HG02610 (cell line): ENCODE data around the gene RAB20.
"Not testable (repeated sequence)": the region's sequence is repeated elsewhere in the genome, so short reads cannot be mapped to it uniquely, and the experiment has no call there.

Source experiments
- ATAC-seq: cut with Tn5 transposase; IDR thresholded peaks from one replicate; pipeline ENCODE4 v1.9.1; 2021; ENCODE audit warnings: mild to moderate bottlenecking, moderate library complexity; ENCODE audit not compliant: unreplicated experiment

RAB20 gene, protein sequence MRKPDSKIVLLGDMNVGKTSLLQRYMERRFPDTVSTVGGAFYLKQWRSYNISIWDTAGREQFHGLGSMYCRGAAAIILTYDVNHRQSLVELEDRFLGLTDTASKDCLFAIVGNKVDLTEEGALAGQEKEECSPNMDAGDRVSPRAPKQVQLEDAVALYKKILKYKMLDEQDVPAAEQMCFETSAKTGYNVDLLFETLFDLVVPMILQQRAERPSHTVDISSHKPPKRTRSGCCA

DNA sequence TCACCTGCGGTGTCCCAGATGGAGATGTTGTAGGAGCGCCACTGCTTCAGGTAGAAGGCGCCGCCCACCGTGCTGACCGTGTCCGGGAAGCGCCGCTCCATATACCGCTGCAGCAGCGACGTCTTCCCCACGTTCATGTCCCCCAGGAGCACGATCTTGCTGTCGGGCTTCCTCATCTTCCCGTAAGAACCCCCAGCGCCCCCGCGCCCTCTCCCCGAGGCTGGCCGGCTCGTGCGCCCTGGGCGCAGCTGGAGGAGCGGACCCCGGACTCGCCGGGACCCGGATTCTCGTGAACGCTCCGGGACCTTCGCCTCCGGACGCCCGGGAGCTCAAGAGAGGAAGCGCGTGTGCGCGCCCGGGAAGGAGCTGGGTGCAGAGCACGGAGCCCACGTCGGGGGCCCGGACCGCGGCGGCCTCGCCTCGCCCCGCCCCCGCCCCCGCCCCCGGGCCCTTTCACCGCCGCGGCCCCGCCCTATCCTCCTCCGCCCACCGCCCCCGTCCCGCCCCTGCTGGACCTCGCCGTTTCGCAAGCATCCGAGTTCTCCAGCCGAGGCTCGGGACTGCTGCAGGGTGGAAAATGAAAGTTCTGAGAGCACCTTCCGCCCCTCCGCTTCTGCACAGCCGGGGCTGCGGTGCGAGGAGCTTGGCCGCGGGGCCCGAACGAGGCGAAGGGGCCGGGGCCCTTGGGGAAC lies at the start of gene RAB20:
Gene RAB20, minus strand, starts transcription at position 379 of the 692 bp plus-strand sequence. Its CDS starts 203 bp downstream, at position 176.
- ATAC-seq: peak; percentile 69

DNA sequence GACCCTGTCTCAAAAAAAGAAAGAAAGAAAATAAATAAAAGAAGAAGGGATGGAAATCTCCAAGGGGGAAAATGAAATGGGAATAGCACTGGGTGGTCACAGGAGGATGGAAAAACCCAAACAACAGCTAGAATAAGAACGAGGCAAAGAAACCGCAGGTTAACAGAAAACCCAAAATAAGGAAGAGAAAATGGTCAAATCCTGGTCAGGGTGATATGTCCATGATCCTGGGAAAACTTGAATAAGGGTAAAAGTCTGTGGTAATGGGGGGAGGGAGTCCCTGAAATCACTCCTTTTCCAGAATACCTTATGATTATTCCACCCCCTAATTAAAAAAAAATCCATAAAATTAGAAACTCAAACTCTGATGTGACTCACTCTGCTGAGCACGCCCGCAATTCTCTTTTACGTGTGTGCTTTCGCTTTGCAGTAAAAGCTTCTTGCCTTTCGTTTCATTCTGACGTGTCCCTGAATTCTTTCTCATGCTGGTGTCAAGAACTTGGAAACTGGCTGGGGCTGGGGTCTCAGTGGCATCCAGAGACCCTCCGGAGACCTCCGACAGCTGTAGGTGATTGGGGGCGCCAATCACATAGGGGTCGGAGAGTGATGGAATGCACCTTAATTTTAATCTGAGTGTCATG lies 49.6 kb upstream of the RAB20 start:
- ATAC-seq: no peak

DNA sequence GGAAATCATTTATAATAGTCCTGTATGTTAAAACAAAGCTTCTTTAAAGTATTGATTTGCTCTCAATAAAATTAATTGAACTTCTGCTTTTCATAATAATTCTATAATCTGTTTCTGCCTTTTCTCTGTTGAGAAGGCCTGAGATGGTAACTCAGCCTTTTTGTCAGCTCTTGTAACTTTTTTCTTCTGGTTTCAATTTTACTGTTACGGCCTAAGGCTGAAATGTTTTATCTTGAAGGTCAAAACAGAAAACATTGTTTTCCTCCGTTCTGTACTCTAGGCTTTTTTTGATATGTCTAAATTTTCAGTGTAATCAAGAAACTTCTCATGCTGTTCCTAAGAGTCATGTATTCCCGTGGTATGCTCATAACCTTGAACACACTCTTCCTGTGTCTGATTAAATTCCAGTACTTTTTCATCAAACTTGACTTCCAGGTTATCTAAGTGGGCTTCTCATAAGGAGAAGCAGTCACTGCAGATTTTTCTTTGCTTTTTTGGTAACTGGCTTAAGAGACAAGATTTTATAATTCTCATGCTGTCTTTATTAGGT lies 46.2 kb upstream of the RAB20 start:
- ATAC-seq: no peak

DNA sequence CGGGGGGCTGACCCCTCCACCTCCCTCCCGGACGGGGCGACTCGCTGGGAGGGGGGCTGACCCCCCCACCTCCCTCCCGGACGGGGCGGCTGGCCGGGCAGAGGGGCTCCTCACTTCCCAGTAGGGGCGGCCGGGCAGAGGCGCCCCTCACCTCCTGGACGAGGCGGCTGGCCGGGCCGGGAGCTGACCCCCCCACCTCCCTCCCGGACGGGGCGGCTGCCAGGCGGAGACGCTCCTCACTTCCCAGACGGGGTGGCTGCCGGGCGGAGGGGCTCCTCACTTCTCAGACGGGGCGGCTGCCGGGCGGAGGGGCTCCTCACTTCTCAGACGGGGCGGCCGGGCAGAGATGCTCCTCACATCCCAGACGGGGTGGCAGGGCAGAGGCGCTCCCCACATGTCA lies 44.8 kb upstream of the RAB20 start:
- ATAC-seq: not testable (repeated sequence)

DNA sequence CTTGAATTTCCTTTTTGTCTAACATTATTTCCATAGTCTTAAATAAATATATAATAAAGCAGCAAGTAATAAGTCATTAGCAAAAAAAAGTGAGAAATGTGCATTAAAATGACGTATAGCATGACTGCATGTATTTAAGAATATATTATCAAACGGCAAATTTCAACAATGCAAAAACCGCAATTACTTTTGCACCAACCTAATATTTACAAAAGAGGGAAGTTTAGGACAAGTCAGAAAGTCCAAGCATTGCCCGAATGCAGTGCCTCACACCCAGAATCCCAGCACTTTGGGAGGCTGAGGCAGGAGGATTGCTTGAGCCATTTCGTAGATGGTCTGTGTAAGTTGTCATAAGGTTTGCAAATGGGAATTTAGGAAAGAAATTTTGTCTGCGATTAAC lies 43.6 kb upstream of the RAB20 start:
- no peak for ATAC-seq

DNA sequence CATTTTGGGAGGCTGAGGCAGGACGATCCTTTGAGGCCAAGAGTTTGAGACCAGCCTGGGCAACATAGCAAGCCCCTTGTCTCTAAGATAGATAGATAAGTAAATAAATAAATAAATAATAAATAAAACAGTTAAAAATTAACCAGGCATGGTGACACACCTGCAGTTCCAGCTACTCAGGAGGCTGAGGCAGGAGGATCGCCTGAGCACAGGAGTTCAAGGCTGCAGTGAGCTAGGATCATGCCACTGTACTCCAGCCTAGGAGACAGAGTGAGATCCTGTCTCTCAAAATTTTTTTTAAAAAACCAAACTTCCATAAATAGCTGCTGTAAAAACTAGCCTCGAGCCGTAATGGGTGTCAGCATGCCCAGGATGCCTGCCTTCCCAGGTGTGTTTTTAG lies 39.5 kb upstream of the RAB20 start:
- ATAC-seq: no peak

DNA sequence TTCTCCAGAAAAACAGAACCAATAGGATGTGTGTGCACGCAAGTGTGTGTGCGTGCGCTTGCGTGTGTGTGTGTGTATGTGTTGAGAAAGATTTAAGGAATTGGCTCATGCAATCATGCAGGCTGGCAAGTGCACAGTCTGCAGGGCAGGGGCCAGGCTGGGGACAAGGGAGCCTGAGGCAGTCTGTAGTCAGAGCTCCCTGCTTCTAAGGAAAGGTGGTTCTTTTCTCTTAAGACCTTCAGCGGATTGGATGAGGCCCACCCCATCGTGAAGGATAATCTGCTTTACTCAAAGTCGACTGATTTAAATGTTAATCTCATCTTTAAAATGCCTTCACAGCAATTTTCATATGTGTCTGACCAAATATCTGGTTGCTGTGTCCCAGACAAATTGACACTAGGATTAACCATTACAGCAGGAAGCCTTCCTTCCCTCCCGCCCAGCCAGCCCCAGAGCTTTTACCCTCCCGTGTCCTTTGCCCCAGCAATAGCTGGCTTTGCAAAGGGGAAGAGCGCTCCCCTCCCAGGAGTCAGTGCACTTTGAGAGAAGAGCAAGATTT lies 38.8 kb upstream of the RAB20 start:
- no peak for ATAC-seq

DNA sequence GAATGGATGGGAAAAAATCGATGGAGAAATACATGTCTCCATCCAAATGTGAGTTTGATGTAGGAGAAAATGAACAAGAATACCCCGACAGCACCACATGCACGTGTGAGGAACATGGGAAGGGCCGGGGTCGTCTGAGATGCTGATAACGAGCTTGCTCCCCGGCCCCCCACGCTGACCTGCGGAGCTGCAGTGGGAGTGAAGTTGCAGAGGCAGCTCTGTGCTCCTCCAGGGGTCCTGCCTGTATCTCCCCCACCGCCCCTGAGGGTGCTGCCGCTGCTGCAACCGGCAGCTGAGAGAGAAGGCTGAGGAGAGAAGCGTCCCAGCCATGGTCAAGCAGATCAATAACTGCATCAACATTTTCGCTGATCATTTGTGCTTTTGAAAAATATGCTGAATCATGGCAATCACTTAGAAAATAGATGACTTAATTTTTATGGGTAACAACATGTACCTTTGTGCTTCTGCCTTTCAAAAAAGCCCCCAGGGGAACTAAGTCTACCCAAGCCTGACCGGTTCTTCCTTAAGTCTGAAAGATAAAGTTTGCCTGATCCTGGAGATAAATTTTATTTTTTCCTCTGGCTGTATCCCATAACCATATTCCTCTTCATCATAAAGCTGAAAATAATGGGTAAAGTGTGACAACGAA lies 35.6 kb upstream of the RAB20 start:
- ATAC-seq: no peak

DNA sequence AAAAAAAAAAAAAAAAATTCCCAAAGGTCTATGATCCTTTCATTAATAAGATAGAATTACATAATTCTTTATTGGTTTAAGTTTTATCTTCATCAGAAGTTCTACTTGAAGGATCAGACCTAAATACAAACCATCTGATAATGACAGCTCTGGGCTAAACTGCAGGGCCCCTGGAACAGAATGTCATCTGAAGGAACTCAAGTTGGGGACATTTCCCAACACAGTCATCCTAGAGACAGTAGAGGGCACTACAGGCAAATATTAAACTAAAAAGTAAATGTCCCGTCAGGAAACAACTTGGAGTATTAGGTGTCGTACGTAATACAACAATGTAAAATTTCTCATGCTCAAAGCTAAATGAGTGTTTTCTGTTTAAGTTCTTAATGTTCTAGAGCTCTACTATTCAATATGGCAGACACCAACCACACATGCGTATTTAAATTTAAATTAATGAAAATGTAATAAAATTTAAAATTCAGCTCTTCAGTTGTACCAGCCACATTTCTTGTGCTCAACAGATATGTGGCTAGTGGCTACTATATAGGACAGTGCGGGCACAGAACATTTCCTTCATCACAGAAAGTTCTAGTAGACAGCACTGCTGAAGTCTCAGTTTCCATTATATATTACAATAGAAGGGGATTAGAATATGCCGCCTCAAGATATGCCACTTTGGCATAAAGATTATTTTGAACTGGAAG lies 32.1 kb upstream of the RAB20 start:
- peak; percentile 80 for ATAC-seq

DNA sequence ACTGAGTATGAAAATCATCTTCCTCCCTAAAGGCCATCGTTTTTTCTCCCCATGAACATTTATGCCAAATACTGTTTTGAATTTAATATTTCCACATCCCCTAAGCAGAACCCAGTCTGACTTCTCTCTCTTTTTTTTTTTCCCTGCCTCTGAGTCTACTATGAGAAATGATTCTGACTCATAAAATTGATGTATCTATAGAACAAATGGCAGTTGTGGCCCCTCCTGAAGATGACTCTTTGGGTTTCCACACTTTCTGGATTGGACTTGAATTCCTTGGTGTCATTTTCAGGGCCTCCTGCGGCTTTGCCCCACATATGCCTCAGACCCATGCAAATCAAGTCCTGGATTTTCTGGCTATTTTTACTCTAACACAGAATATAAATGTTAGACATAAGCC lies 31.1 kb upstream of the RAB20 start:
- ATAC-seq: no peak

DNA sequence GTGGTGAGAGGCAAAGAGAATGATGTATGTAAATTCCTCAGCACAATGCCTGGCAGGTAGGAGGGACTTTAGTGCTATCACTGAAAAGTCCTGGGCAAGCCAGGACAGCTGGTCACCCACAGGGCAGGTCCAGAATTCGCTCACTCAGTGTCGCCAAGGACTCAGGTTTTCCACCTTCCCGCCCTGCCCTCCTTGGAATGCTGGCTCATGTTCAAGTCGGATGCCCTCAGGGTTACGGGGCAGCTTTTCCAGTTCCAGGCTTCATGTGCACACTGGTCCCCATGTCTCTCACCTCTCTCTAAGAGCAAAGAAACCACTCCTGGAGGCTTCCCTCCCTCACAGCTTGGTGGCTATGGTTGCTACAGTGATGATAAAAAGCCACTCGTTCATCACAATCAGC lies 29.1 kb upstream of the RAB20 start:
- ATAC-seq: no peak

DNA sequence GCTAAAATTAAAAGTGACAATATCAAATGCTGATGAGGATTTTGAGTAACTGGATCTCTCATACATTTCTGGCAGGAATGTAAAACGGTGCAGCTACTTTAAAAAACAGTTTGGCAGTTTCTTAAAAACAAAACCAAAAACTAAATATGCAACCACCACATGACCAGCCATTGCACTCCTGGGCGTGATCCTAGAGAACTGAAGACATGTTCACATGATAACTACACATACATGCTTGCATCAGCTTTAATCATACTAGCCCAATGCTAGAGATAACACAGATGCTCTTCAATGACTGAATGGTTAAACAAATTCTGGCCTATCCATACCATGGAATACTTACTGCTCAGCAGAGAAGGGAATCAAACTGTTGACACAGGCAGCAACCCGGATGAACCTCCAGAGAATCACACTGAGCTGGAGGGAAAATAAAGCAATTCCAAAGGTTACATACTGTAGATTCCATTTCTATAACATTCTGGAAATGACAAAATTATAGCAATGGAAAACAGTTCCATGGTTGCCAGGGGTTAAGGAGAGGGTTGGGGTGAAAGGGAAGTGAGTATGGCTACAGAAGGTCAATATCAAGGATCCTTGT lies 28.4 kb upstream of the RAB20 start:
- no peak for ATAC-seq

DNA sequence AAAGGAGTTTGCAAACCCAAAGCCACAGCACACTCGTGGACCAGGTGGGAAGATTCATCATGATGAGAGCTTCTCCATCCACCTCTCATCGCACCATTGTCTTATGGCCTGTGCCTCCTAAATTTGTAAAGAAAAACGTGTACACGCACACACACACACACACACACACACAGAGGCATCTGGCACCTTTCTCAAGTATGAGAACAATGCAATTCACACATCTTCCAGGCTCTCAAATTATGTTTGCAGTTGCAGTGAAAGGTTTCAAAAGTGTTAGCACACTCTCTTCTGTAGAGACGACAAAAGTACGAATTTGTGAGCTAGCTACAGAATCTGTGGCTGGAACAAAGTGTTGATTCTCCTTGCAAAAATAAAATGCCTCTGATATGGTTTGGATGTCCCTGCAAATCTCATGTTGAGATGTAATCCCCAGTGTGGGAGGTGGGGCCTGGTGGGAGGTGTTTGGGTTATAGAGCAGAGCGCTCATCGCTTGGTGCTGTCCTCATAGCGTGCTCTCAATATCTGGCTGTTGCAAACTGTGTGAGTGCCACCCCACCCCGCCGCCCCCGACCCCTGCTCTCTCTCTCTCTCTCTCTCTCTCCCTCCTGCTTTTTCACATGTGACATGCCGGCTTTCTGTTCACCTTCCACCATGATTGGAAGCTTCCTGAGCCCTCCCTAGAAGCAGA lies 21.8 kb upstream of the RAB20 start:
- ATAC-seq: no peak

DNA sequence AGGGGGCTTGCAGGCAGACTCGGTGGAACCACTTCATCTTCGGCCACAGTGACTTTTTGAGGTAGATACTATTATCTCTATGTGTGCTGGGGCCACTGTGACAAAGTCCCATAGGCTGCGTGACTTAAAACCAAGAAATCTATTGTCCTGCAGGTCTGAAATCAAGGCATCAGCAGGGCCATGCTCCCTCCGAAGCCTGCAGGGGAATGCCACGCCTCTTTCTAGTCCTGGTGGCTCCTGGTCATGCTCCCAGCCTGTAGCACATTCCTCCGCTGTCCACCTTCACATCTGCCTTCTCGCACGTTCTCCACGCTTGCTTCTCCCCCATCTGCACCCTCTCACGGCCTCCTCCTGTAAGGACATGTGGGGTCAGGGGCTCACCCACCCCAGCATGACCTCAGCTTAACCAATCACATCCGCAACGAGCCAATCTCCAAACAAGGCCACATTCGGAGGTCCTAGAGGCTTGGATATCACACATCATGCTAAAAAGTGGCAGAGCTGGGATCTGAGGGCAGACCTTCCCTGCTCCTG lies 21.0 kb upstream of the RAB20 start:
- ATAC-seq: no peak

DNA sequence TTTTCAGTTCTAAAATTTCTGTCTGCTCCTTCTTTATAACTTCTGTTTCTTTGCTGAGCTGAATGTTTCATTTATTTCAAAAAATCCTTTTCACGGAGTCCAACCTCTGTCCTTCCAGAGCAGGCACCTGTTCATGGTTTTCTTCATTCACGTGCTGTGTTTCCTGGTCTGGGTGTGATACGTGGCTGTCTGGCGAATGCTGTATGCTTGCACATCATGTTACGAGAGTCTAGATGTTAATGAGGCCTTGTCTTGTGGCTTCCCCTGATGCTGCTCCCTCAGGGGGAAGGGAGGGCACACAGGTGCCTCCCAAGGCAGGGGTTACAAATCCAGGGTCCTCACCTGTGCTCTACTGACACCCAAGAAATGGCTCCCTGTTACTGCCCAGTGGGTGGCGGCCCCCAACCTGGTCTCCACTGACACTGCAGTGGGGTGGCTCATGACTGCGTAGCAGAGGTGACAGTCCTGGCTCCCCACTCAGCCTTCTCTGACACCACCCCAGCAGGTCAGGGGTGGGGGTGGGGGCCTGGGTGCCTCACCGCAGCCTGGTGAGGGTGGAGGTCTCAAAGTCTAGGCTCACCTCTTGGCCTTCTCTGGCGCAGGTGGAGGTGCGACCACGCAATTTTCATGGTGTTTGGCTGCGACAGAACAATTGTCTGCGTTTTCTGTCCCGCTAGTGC lies 20.1 kb upstream of the RAB20 start:
- ATAC-seq: no peak

DNA sequence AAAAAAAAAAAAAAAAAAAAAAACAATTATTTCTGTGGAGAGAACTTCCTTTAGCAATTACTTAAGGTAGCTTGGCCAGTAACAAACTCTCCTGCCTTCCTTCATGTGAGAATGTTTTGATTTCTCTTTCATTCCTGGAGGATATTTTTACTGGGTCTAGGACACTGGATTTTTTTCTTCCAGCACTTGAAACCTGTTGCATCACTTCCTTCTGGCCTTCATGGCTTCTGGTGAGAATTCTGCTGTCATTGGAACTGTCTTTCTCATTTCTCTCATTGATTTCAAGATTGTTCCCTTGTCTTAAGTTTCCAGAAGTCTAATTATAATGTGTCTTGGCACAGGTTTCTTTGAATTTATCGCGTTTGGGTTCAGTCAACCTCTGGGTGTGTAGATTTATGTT lies 19.3 kb upstream of the RAB20 start:
- ATAC-seq: no peak

DNA sequence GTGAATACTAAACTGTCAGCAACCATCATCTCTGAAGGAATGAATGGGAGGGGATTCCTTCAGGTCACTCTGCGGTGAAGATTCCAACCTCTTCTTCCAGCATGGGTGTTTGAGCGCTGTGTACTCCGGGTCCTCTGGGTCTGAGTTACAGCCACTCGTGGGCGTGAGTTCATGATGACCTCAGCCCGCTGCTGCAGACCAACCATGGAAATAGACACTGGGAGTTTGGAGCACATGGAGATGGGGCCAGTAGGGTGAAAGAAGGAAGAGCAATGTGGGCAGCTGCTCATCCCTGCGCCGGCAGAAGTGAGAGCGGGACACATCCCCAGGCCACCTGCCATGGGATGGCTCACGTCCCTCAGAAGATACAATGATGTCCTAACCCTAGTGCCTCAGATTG lies 16.8 kb upstream of the RAB20 start:
- no peak for ATAC-seq

DNA sequence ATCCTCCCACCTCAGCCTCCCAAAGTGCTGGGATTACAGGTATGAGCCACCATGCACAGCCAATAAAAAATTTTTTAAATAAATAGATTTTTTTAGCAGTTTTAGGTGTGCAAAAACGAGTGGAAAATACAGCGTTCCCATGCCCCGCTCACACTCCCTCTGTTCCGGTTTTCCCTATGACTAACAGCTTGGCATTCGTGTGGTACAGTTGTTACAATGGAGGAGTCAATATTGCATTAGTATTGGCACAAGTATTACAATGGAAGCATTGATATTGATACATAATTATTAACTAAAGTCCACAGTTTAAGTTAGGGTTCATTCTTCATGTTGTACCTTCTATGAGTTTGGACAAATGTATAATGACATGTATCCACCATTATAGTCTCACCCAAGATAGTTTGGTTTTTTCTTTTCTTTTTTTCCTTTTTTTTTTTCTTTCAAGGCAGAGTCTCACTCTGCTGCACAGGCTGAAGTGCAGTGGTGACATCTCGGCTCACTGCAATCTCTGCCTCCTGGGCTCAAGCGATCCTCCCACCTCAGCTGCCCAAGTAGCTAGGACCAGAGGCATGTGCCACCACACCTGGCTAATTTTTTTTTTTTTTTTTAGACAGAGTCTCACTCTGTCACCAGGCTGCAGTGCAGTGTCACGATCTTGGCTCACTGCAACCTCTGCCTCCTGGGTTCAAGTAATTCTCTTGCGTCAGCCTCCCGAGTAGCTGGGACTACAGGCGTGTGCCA lies 15.4 kb upstream of the RAB20 start:
- no peak for ATAC-seq
